Measurements from ENCODE around the gene TTLL11.

TTLL11 gene

DNA sequence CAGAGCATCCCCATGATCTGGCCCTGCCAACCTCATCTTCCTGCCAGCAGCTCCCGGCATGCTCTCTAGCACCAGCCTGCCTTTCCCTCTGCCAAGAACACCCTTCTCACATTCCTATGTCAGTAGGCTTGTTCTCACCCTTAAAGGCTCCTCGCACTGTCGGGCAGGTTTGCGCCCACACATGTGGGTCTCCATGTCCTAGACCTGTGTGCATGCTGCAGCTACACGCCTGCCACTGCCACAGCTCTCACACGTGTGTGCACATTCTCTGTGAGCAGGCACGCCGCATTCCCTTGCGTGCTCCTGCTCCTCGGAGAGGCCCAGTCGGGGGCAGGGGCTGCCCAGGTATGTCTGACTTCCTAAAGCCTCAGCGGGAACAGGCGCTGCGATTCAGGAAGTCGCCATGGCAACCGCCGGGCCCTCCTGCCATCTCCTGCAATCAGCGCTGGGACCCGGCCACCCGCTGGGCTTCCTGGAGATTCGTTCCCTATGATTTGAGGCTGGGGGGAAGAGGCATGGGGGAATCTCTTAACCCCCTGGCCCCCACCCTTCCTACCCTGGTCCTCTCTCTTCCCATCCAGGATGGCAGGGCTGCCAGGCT, 38.4 kb upstream of the TTLL11 start:
- H3K27me3 ChIP-seq (replicated peaks; ENCODE audit: control insufficient read depth, insufficient read depth, low read length), result peaks cover under 1% of the 10 kb centered on the region; the same call in 1 of the 2 replicates
- DNase-seq (ENCODE audit: extremely low read depth, insufficient read length), result no peak
- TF ChIP-seq, protein P1, sequence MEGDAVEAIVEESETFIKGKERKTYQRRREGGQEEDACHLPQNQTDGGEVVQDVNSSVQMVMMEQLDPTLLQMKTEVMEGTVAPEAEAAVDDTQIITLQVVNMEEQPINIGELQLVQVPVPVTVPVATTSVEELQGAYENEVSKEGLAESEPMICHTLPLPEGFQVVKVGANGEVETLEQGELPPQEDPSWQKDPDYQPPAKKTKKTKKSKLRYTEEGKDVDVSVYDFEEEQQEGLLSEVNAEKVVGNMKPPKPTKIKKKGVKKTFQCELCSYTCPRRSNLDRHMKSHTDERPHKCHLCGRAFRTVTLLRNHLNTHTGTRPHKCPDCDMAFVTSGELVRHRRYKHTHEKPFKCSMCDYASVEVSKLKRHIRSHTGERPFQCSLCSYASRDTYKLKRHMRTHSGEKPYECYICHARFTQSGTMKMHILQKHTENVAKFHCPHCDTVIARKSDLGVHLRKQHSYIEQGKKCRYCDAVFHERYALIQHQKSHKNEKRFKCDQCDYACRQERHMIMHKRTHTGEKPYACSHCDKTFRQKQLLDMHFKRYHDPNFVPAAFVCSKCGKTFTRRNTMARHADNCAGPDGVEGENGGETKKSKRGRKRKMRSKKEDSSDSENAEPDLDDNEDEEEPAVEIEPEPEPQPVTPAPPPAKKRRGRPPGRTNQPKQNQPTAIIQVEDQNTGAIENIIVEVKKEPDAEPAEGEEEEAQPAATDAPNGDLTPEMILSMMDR (IDR thresholded peaks at IDR 0.05; ENCODE audit: insufficient read depth, low read length, poor library complexity, severe bottlenecking), result no peak
- H3K4me3 ChIP-seq (replicated peaks; ENCODE audit: low read depth, low read length), result no peak overlapping the region
- H3K36me3 ChIP-seq (ENCODE audit: control insufficient read depth, insufficient read depth, low read length), result no peaks in the 10 kb centered on the region

DNA sequence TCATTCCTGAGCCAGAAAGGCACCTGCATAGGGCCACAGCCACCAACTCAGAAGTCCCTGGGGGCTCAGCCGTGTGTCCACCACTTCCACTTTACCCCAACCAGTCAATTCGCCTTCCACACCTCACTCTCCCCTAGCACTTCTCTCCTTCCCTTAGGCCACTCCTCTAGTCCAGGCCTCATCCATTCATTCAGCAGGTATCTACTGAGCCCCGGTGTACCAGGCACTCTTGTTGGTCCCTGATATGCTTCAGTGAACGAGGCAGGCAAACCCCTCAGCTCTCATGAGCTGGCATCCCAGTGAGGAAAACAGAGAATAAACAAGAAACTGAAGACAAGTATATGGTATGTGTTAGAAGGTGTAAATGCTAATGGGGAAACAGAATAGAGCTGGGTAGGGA, 37.7 kb upstream of the TTLL11 start:
- Histone ChIP-seq H3K36me3 (ENCODE audit: control insufficient read depth, insufficient read depth, low read length) (no peaks in the 10 kb centered on the region), H3K4me3 (replicated peaks; ENCODE audit: low read depth, low read length) (no peak overlapping the region), H3K27me3 (replicated peaks; ENCODE audit: control insufficient read depth, insufficient read depth, low read length) (peaks cover 1% of the 10 kb centered on the region; the same call in 1 of the 2 replicates)
- TF ChIP-seq, protein P1 (IDR thresholded peaks at IDR 0.05; ENCODE audit: insufficient read depth, low read length, poor library complexity, severe bottlenecking), result no peak
- DNase-seq (ENCODE audit: extremely low read depth, insufficient read length), result no peak

DNA sequence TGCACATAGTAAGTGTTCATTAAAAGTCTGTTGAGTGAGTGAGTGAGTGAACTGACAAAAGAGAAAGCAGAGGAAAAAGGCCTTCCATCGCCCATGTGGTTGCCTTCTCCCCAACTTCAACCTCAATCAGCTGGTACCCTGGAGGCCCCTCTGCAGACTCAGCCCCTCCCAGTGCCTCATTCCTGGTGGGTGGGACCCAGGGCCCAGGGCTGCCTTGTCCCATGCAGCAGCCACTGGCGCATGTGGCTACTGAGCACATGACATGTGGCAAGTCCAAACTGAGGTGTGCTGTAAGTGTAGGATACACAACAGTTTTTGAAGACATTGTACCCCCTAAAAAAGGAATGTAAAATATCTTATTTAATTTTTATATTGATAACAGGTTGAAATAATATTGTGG, 36.9 kb upstream of the TTLL11 start:
- TF ChIP-seq, protein P1 (IDR thresholded peaks at IDR 0.05; ENCODE audit: insufficient read depth, low read length, poor library complexity, severe bottlenecking), result no peak
- peaks cover 1% of the 10 kb centered on the region; the same call in 1 of the 2 replicates for H3K27me3 ChIP-seq (replicated peaks; ENCODE audit: control insufficient read depth, insufficient read depth, low read length)
- no peak for DNase-seq (ENCODE audit: extremely low read depth, insufficient read length)
- no peak overlapping the region for H3K4me3 ChIP-seq (replicated peaks; ENCODE audit: low read depth, low read length)
- H3K36me3 ChIP-seq (ENCODE audit: control insufficient read depth, insufficient read depth, low read length), result no peaks in the 10 kb centered on the region

DNA sequence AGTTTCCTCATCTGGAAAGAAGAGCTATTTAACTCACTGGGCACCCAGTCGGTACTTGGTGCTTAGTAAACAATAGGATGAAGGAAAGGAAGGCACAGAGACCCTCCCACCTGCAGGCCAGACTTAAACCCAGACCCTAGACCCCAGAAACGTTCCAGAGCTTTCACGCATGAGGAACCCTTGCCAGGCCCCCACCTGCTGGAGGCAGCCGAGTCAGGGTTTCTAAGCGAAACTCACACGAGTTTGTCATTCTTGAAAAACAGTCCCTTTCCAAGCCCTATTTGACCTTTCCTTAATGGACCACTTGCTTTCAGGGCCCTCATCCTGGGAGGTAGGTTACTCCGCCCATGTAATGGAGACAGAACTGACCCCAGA, 35.8 kb upstream of the TTLL11 start:
- H3K27me3 ChIP-seq (replicated peaks; ENCODE audit: control insufficient read depth, insufficient read depth, low read length), result peaks cover 1% of the 10 kb centered on the region
- DNase-seq (ENCODE audit: extremely low read depth, insufficient read length), result no peak
- no peak overlapping the region for H3K4me3 ChIP-seq (replicated peaks; ENCODE audit: low read depth, low read length)
- no peaks in the 10 kb centered on the region for H3K36me3 ChIP-seq (ENCODE audit: control insufficient read depth, insufficient read depth, low read length)
- TF ChIP-seq, protein P1 (IDR thresholded peaks at IDR 0.05; ENCODE audit: insufficient read depth, low read length, poor library complexity, severe bottlenecking), result no peak

DNA sequence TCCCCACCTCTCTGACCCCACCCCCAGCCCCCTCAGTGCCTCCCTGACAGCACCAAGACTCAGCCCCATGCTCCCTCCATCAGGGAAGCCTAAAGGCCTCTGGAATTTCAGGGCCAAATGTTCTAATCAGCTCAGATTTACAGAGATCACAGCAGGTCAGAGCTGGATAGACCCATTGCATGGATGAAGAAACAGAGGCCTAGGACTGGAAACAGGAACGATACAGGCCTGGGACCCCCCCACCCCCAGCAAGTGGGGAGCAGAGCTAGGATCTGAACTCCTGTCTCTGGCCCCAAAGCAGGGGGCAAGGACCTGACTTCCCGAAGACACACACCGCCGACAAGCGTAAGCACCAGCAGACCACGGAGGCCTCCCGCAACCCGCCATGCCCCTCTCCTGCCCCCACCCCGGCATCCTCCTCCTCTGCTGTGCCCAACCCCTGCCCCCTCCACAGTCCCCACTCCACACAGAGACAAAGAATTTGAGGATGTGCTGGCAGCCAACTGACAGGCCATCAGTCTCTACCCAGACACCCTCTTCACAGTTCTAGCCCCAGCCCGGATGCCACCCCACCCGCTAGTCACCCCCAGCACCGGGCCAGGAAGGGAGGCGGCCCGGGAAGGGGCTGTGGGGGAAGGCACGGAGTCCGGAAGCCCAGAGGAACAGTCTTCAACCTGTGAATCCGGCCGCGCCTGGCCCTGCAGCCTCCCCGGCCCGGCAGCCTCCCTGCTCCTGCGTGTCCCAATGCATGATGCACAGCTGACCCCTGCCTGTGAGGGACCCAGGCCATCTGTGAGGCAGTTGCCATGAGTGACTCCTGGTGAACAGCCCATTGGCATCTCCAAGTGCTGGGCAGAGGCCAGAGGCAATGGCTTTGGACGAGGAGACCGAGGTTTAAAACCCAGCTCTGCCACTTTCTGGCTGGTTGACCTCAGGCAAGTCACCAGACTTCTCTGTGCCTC, 35.2 kb upstream of the TTLL11 start:
- H3K4me3 ChIP-seq (replicated peaks; ENCODE audit: low read depth, low read length), result no peak overlapping the region
- TF ChIP-seq, protein P1 (IDR thresholded peaks at IDR 0.05; ENCODE audit: insufficient read depth, low read length, poor library complexity, severe bottlenecking), result no peak
- no peaks in the 10 kb centered on the region for H3K36me3 ChIP-seq (ENCODE audit: control insufficient read depth, insufficient read depth, low read length)
- H3K27me3 ChIP-seq (replicated peaks; ENCODE audit: control insufficient read depth, insufficient read depth, low read length), result peaks cover 1% of the 10 kb centered on the region
- DNase-seq (ENCODE audit: extremely low read depth, insufficient read length), result no peak
